G401.6 (cell line): ENCODE results near the gene GATA2.

ENCODE experiments used
- FAIRE-seq: peaks from 2 replicates; lab custom pipeline; 2012; peaks lifted over from hg19 to GRCh38; lab: Jason Lieb, UNC

The GATA2 gene

DNA sequence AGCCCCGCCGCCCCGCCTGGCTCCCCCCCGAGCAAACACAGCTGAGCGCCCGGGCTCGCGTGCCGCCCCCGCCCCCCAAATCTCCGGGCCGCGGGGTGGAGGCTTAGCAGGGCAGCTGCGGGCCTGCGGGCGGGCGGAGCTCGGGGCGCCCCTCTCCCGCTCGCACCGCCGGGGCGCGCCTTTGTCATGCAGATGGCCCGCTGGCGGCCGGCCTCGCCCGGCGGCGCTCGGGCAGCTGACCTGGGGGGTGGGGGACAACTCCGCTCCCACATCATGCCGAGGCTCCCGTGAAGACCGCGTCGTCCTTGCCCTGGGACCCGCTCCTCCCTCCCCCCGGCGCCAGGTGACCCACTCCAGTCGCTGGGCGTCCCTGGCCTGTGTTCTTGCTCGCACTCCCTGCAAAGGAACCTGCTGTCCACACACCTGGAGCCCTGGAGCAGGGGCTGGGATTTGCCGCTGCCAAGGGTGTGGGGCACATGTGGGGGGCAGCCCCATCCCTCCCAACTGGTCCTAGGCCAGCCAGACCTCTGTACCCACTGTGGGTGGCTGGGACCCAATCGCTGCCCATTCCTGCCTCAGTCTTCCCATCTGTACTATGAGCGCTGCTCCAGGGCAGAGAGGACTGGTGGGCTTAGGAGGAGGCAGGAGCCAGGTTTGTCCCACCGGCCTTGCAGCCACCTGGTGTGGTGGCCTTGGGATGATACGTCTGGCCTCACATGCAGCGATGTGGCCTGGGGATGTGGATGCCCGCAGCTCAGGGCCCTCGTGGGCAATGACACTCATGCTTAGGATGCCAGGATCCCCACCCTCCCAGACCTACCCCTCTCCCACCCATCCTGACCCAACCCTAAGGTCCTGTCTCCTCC is 59.8 kb downstream of the GATA2 start:
- FAIRE-seq, result no peak

- FAIRE-seq, result no peak
These were observed 60.6 kb downstream of the GATA2 start for GRCh38 chr3:128432301-128432970.

GRCh38 chr3:128431803-128432300 is 61.1 kb downstream of the GATA2 start:
- no peak for FAIRE-seq

GRCh38 chr3:128430731-128431130 is 62.3 kb downstream of the GATA2 start:
- FAIRE-seq, result no peak

DNA sequence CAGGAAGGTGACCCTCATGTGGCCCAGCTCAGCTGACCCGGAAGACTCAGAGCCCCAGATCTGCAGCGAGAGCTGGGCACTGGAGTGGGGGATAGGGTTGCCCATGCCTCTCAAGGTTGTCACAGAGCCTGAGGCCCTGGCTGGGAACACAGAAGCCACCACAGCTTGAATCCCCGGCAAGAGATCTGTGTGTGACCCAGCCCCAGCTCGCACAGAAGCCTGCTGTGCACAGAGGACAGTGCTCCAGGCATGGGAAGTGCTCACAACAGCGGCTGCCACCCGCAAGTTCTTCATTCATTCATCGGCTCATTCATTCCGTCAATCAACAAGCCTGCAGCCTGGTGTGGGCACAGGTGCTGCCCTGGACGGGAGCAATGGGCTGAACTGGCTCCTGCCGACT is 62.7 kb downstream of the GATA2 start:
- no peak for FAIRE-seq

DNA sequence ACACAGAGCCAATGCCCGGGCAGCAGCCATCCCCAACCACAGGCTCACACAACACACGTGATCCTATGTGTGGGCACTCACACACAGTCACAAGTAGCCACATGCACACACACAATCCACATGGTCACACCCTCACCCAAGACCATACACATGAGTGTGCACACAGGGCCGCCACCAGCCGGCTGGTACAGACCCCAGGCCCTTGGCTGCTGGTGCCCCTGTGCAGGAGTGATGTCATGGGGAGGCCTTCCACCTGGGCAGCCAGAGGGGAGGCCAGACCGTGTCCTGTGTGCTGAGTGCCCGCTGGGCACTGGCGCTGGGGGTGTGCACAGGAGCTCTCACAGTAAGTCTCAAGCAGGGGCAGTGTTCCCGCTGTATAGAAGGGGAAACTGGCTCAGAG is 63.2 kb downstream of the GATA2 start:
- no peak for FAIRE-seq
